GM12892 (cell line): ENCODE data around the gene E2F3.

Experiments used
- POLR2A ChIP-seq: IDR thresholded peaks from 2 replicates; pipeline ENCODE4 v1.6.1; 2011; ENCODE audit warnings: low read depth, low read length, control low read depth
- POLR2AphosphoS5 ChIP-seq: IDR thresholded peaks from 2 replicates; pipeline ENCODE4 v1.6.1; 2011; ENCODE audit warnings: low read depth, low read length, control low read depth
- TAF1 ChIP-seq: IDR thresholded peaks from 2 replicates; pipeline ENCODE4 v1.6.1; 2011; ENCODE audit warnings: low read depth, mild to moderate bottlenecking, control low read depth, low read length, borderline replicate concordance

DNA sequence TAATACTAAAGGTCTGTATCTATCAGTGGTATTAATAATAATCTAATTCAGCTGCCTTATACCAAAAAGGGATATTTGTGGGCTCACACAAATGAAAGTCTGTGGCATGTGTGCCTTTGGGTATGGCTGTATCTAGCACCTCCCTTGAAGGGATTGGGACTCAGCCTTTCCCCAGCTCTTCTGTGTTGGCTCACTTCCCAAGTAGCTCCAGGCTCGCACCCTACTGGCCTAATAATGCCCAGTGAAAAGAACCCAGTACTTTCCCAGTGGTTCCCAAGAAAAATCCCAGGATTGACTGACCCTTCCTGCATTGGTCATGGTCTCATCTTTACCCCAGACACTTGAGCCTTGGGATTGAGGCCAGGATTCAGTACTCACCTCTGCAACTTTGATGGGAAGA lies 71.8 kb downstream of the E2F3 start:
- TF ChIP-seq POLR2AphosphoS5, result no peak
- TF ChIP-seq POLR2A, result no peak
- TF ChIP-seq TAF1, result no peak
